Activated T-helper 1 cell treated with anti-CD3 and anti-CD28 coated beads, Interleukin-2, amount 50 U/mL, for 16 hours (primary cell): ENCODE measurements around the gene MDFIC.

Experiments used
- DNase-seq, 2 donors: peaks; one replicate each; pipeline ENCODE4 v3.0.0-alpha.2; 2020; ENCODE audit warnings: low read depth in 1 of 2, low spot score in 1 of 2

MDFIC gene

GRCh38 chr7:114988755-114989375 lies 67.0 kb downstream of the MDFIC start:
- no peak for DNase-seq

GRCh38 chr7:114989531-114989930 lies 67.6 kb downstream of the MDFIC start:
- no peak for DNase-seq

- DNase-seq: no peak
Measured at GRCh38 chr7:114997487-114998404, 75.9 kb downstream of the MDFIC start.

GRCh38 chr7:115004121-115004520 lies 82.2 kb downstream of the MDFIC start:
- DNase-seq: no peak

GRCh38 chr7:115005251-115005650 lies 83.4 kb downstream of the MDFIC start:
- no peak for DNase-seq

- no peak for DNase-seq
Measured at GRCh38 chr7:115005953-115006352, 84.1 kb downstream of the MDFIC start.

- no peak for DNase-seq
Measured at GRCh38 chr7:115007751-115008150, 85.9 kb downstream of the MDFIC start.

- DNase-seq: no peak
Measured at GRCh38 chr7:115008465-115009114, 86.7 kb downstream of the MDFIC start.

GRCh38 chr7:115009139-115009538 lies 87.2 kb downstream of the MDFIC start:
- no peak for DNase-seq

GRCh38 chr7:115009736-115010440 lies 88.0 kb downstream of the MDFIC start:
- DNase-seq: no peak

- DNase-seq: no peak
Measured at GRCh38 chr7:115010441-115010820, 88.5 kb downstream of the MDFIC start.

GRCh38 chr7:115013886-115014285 lies 92.0 kb downstream of the MDFIC start:
- DNase-seq: no peak

GRCh38 chr7:115014794-115015193 lies 92.9 kb downstream of the MDFIC start:
- DNase-seq: no peak

- DNase-seq: no peak
Measured at GRCh38 chr7:115015619-115016018, 93.7 kb downstream of the MDFIC start.

GRCh38 chr7:115019882-115020605 lies 98.2 kb downstream of the MDFIC start:
- DNase-seq: no peak

- no peak for DNase-seq
Measured at GRCh38 chr7:115023219-115023618, 101.3 kb downstream of the MDFIC start.

GRCh38 chr7:115024276-115024675 lies 102.4 kb downstream of the MDFIC start:
- no peak for DNase-seq

GRCh38 chr7:115032715-115033703 lies 111.1 kb downstream of the MDFIC start:
- no peak for DNase-seq

- no peak for DNase-seq
Measured at GRCh38 chr7:115033917-115034459, 112.1 kb downstream of the MDFIC start.
